ENCODE results near the gene MYBPC3.

DNA sequence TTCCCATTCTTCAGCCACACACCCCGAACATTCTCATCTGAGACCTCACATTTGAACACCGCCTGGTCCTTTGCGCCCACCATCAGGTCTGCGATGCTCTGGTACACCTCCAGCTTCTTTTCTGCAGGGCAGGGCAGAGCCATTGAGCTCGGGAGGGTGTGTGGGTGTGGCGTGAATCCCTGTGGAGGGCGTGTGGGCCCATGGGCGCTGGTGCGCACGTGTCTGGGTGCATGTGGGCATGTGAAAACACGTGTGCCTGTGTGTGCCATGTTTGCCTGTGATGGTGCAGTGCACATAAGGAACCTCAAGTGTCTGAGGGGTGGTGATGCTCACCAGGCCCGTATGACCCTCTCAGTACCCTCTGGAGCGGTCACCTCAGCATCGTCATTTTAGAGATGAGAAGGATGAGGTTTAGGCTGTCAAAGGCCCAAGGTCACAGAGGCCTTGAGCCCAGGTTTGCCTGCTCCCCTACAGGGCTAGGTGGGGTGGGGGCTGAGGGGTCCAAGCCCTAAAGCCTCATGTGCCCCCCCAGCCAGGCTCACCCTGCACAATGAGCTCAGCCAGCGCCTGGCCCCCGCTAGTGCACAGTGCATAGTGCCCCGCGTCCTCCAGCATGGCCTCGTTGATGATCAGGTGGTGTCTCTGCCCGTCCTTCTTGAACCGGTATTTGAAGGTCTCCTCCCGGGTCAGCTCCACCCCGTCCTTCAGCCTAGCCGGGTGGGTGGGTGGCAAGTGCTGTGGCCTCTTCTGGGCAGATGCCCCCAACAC is 10.3 kb downstream of the MYBPC3 start:
- TF ChIP-seq GATA2 (IDR thresholded peaks at IDR 0.05; ENCODE audit: low read depth, low read length), result no peak
- TF ChIP-seq GATA3 (IDR thresholded peaks at IDR 0.05; ENCODE audit: low read depth, low read length), result no peak

Data from SH-SY5Y (cell line).